Measurements from ENCODE around the gene LGALS14.
"Not testable (repeated sequence)": the region's sequence is repeated elsewhere in the genome, so short reads cannot be mapped to it uniquely, and the experiment has no call there.

LGALS14 gene

DNA sequence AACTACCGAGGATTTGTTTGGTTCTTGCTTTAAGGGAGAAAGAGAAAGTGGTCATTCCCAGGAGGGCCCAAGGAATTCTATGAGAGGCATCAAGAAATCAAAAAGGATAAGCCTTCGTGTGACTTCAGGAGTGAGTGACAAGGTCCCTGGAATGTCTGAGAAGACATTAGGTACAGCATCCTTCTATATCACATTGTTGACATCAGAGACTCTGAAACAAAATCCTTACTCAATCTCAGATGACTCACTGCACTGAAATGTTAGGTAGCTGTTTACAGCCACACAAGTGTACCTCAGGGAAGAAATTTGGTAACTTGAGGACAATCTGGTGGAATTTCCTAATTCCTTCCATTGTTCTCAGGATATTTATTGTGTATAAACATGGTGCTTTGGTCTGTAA, 7.9 kb upstream of the LGALS14 start:
- no peak for DNase-seq (ENCODE audit: low read depth)

DNA sequence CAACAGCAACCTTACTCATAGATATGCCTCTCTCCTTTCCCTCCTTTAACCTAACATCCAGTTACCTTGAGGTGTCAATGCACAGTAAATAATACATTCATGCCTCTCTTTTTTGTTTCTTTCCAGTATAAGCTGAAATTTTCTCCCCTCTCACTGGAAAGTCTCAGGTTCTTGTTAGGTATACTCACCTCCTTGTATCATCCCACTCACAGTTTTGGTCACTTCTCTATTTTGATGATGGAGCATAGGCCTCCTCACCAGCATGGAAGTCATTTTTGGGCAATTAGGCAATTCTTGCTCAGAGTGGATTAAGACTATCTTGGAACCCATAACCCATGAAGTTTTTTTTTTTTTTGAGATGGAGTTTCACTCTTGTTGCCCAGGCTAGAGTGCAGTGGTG, 5.7 kb upstream of the LGALS14 start:
- no peak for DNase-seq (ENCODE audit: low read depth)

DNA sequence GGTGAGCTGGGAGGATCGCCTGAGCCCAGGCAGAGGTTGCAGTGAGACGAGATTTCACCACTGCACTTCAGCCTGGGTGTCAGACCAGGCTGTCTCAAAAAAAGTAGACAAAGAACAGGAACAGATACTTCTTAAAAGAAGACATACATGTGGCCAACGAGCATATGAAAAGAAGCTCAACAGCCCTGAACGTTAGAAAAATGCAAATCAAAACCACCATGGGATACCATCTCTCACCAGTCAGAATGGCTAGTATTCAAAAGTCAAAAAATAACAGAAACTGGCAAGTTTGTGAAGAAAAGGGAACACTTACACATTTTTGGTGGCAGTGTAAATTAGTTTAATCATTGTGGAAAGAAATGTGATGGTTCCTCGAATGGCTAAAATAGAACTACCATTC, 3.0 kb upstream of the LGALS14 start:
- DNase-seq (ENCODE audit: low read depth), result no peak

DNA sequence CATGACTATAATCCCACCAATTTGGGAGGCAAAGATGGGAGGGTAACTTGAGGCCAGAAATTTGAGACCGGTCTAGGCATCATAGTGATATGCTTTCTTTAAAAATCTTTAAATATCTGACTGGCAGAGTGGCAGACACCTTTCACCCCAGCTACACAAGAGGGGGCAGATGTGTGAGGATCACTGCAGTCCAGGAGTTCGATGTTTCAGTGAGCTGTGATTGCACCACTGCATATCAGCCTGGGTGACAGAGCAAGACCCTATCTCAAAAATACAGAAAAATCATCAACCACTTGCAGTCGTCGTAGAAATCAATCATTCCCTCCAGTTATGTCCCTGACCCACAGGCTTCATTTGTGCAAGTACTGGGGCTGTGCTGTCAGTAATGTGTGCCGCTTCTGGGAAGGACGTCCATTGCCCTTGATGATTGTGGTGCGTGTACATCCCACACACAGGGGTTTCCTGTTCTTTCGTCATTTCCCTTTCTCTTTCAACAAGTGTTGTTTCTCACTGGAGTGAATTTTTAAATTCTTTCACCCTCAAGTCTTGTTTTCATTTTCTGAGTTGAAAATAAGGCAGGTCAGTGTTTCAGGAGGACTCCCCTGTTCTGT, 1.4 kb downstream of the LGALS14 start:
- DNase-seq (ENCODE audit: low read depth), result no peak

DNA sequence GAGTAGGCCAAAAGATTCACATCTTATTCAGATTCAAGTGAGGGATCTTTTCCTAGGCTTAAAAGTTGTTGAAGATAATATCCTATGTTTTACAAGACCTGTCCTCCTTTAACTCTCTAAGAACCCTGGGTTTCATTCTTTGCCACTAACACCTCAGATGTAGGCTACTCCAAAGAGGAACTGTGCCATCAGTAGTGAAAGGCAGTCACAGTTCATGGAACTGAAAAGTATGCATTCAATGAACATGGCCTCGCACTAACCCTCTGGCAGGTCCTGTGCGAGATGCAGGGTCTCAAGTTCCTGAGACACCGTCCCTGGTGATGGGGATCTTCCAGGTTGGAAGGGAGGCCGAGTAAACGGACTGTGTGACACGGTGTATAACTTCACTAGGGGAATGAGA, 4.3 kb downstream of the LGALS14 start:
- DNase-seq (ENCODE audit: low read depth), result no peak

DNA sequence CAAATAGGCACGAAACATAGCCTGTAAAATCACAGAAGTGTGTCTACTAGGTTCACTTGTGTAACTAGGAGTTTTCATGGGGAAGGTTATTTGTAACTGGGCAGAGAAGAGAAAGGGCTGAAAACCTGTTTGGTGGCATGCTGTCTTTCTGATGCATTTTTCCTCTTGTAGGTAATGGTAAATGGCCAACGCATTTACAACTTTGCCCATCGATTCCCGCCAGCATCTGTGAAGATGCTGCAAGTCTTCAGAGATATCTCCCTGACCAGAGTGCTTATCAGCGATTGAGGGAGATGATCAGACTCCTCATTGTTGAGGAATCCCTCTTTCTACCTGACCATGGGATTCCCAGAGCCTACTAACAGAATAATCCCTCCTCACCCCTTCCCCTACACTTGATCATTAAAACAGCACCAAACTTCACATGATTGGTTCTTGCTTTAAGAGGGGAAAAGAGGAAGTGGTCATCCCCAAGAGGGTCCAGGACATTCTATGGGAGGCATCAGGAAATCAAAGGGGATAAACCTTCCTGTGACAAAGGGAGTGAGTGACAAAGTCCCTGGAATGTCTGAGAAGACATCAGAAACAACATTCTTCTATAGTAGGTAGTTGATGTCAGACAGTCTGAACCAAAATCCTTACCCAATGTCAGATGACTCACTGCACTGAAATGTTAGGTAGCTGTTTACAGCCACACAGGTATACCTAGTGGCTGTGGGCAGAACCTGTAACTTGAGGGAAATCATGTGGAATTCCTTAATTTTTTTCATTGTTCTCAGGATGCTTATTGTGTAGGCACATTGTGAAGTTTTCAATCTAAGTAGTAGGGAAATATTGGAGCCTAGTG, 5.0 kb downstream of the LGALS14 start:
- DNase-seq (ENCODE audit: low read depth), result no peak

DNA sequence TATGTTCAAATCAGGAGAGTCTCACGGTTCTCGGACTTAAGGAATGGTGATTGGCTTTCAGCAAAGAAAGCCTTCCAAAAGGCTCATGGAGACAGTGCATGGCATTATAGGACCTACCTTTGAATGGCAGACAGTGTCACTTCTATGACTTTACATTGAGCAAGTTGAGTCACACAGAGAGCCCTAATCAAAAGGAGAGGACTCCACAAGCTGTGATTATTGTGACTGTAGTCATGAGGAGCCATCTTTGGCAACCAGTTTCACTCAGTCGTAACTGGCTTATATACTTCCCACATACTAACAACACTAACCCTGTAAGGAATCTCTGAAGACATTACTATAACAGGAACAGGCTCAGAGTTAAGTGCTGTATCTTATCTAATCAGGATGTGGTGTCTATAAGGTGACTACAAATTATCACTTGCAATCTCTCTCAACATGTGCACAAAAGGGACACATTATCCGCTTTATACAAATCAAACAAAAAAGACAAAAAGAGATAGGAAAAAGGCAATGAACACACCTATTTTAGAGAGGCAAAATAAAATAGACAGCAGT, 6.1 kb downstream of the LGALS14 start:
- no peak for DNase-seq (ENCODE audit: low read depth)

DNA sequence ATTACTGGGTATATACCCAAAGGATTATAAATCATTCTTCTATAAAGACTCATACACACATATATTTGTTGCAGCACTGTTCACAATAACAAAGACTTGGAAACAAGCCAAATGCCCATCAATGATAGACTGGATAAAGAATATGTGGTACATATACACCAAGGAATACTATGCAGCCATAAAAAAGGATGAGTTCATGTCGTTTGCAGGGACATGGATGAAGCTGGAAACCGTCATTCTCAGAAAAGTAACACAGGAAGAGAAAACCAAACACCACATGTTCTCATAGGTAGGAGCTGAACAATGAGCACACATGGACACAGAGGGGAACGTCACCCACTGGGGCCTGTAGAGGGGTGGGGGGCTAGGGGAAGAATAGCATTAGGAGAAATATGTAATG, 15.9 kb downstream of the LGALS14 start:
- not testable (repeated sequence) for DNase-seq (ENCODE audit: low read depth)

DNA sequence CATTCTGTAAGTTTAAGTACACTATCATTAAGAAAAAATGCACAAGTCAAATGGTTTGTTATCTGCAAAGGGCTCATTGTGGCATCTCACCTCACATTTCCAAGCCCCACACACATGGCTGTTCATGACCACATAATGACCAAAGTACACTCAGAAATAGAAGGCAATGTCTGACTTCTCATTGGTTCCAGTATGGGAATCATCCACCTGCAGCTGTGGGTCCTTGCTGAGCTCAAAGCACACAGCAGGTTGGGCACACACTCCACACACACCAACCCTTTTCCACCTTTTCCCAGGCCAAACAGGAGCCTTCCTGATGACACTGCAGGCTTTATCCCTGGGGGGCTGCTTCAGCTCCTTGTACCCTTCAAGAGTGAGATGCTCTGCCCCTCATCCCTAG, 21.7 kb downstream of the LGALS14 start:
- no peak for DNase-seq (ENCODE audit: low read depth)

DNA sequence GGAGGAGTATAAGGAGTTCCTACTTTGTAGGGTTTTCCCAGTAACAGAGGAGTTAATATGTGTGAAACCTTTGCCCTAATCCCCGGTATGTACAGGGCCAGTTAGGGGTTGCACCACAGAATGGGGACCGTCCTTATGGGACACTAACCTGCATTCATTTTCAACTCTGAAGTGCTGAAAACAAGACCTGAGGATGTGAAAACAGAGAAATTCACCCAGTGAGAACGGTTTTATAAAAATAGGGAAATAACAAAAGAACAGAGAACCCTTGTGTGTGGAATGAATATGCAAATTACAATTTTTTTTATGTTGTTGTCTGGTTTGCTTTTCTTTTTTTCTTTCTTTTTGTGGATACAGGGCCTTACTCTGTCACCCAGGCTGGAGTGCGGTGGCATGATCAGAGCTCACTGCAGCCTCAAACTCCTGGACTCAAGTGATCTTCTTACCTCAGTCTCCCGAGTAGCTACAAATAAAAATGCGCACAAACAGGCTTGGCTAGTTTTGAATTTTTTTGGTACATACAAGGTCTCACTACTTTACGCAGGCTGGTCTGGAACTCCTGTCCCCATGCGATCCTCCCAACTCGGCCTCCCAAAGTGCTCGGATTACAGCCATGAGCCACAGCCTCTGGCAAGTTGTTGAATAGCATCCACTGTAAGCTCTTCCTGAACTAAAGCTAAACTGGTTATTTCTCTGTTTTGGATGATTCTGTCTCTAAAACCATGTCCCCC, 23.0 kb downstream of the LGALS14 start:
- DNase-seq (ENCODE audit: low read depth), result no peak

DNA sequence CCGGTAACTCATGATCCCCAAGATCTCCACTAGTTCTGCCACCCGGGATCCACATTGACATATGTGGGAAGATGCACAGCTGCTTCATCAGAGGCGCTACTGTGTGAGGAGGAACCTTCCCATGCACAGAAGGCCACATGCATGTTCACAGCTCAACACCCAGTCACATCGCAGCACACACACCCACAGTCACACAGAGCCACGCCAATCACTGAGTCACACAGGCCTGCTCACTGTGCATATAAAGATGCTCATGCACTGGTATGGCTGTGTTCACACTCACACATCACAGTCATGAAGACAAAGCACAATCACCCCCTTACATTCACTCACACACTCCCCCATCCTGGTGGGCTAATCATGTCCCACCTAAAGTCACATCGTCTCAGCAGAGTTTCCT, 23.8 kb downstream of the LGALS14 start:
- no peak for DNase-seq (ENCODE audit: low read depth)

DNA sequence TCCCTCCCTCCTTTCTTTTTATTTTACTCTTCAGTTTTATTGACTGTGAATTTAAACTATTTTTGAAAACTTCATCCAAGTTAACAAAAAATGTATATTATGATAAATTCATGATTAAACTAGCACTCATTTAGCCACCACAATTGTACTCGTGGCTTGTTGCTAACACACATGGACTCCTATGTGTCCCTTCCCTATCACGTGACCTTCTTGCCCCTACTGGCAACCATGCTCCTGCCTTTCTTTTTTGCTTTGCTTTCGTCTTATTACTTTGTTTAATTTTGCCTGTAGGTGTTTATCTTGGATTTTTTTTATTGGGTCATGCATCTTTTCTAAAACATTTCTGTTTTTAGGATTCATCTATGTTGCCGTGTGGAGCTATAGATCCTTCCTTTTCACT, 25.3 kb downstream of the LGALS14 start:
- DNase-seq (ENCODE audit: low read depth), result no peak

DNA sequence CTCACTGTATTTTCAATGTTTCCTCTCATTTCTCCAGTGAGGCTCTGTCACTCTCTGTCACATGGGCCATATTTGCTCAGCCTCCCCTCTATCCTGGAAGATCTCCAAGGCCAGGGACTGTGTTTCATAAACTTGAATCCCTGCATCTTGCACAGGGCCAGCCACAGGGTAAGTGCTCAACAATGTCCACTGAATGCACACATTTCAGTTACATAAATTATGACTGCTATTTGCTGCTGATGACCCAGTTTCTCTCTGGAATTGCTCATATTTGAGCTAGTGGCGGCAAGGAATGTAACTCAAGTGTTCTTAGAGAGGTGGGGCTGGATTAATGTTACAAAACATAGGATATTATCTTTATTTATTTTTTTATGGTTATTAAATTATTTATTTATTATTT, 27.4 kb downstream of the LGALS14 start:
- DNase-seq (ENCODE audit: low read depth), result no peak

DNA sequence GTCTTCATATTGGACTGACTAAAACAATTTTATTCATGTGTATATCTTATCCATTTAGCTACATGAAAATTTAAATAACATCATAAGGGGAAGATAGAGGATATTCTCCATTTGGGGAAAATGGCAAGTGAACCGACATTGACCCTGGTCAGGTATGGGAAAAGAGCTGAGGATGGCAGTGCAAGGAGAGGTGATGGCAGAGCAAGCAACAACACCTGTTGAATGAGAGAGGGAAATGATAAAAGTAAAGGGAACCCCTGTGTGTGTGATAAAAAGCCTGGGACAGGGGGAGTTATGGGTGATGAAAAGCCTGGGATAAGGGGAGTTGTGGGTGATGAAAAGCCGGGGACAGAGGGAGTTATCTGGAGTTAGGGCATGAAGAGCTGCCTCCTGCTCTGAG, 29.6 kb downstream of the LGALS14 start:
- no peak for DNase-seq (ENCODE audit: low read depth)

DNA sequence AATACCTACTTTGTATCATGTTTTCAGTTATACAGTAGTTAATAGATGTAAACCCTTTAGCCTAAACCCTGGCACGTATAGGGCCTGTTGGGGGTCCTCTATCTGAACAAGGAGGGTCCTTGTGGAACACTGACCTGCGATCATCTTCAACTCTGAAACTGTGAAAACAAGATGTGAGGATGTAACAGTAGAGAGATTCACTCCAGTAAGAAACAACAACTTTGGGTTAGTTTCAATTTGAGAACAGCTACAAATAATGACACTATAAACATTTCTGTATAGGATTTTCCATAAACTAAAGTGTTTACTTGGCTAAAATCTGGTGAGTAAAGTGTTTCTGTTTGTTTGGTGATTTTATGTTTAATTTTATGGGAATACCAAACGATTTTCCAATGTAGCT, 31.4 kb downstream of the LGALS14 start:
- DNase-seq (ENCODE audit: low read depth), result no peak

DNA sequence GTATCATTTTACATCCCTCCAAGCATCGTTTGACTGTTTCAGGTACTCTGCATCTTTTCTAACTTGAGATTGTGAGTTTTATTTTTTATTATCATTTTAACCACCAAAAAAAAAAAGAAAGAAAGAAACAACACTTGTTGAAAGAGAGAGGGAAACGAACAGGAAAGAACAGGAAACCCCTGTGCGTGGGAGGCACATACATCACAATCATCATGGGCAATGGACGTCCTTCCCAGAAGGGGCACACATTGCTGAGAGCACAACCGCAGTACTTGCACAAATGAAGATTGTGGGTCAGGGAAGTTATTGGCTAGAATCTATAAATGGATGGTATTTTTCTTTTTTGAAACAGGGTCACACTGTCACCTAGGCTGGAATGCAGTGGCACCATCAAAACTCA, 31.8 kb downstream of the LGALS14 start:
- DNase-seq (ENCODE audit: low read depth), result no peak

DNA sequence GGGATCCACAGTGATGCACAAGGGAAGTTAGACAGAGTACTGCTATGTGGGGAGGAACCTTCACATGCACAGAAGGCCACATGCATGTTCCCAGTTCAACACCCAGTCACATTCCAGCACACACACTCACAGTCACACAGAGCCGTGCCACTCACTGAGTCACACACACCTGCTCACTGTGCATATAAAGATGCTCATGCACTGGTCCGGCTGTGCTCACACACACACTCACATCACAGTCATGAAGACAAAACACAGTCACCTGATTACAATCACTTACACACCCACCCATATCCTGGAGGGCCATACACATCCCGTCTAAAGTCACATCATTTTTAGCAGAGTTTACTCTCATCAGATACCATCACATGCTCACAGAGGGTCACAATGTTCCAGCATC, 33.1 kb downstream of the LGALS14 start:
- DNase-seq (ENCODE audit: low read depth), result no peak

DNA sequence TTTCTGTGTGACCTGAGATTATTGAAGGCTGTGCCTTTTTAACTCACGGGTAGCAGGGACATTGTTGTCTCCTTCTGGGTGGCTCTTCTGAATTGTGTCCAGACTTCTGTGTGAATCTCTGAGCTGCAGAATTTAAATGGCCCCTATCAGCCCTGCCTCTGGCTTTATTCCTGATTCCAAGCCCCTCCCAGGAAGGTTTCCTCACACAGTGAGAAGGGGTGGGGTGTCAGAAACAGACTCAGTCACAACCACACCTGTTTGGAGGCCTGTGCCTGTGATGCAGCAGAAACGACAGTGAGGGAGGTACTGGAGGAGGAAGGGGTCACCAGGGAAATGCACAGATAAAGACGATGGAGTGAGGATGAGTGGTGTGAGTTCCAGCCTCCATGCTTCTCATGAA, 33.6 kb downstream of the LGALS14 start, which contains the start of gene CLC:
TSS of gene CLC (minus strand) at position 139 of the 400 bp plus-strand sequence. CDS start at position 62, 77 bp downstream.
- no peak for DNase-seq (ENCODE audit: low read depth)

DNA sequence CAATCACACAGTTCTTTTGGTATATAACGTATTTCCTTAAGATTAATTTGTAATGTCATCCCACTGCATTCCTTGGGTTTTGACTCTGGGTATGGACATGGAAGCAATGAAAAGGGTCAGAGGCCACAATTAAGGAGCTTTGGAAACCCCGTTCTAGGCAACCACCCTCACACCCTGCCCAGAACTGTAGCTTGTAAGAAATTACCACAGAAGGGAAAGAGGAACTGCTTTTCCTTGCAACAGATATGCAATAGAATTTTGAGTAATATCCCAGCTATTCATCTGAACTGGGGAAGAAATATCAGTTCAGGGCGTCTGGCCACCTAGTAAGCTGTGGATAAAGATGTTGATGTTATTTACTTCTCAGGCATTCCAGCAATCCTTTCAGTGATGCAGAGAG, 34.5 kb downstream of the LGALS14 start:
- no peak for DNase-seq (ENCODE audit: low read depth)

DNA sequence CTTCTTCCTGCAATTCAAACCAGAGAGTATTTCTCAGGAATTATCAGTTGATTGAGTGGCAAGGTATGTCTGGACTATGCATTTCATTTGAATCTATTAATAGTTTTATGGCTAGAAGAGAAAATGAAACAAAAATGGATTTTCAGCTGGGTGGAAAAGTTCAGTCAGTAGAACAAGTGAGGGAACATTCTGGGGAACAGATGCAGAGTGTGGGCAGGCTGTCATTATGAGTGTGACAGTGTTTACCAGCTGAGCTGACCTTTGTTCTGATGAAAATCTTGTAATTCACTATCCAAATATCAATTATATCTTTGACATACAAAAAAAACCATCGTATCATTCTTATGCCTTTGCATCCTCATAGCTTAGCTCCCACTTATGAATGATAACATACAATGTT, 36.1 kb downstream of the LGALS14 start:
- DNase-seq (ENCODE audit: low read depth), result no peak

DNA sequence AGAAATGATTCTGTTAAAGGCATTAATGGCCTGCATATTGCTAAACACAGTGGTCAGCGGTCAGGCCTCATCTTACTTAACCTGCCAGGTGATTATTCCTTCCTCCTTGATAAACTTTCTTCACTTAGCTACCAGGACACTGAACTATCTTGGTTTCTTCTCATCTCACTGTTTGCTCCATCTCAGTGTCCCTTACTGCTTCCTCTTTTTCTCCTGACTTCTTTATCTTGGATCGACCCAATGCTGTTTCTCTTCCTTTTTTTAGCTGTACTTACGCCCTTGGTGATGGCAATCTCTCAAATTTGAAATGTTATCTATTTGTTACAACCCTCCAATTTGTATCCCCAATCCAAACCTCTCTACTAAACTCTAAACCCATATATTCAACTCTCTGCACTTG, 41.4 kb downstream of the LGALS14 start:
- no peak for DNase-seq (ENCODE audit: low read depth)

DNA sequence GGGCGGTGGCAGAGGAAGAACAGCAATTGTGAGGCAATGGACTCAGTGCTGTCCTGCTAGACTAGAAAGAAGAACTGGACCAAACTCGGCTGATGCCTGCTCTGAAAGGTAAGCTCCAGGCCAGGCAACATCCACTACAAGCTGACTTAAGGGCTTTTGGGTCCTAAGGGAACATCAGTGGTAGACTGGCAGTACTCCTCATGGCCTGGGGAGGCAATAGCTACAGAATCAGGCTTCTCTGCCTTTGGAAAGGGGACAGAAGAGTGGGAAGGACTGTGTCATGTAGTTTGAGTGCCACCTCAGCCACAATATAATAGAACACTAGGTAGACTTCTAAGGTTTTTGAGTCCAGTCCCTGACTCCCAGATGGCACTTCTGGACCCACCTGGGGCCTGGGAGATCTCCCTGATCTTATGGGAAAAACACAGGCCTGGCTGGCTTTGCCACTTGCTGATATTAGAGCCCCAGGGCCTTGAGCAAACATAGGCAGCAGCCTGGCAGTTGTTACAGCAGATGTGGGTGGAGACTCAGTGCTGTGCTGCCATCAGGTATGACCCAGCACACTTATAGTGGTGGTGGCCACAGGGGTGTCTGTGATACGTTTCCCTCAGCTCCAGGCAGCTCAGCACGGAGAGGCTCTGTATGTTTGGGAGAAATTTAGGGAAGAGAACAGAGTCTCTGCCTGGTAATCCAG, 42.7 kb downstream of the LGALS14 start:
- DNase-seq (ENCODE audit: low read depth), result no peak

Measured in stimulated activated CD8-positive, alpha-beta memory T cell treated with anti-CD3 and anti-CD28 coated beads, Interleukin-4, amount 100 ng/mL, for 24 hours (primary cell).